ENCODE measurements around the gene AK4. TPM values are rescaled to one million over a fixed set of nuclear protein-coding genes. Genes with fewer than 3 reads are reported as not detected.

AK4 gene
- total and polyA plus RNA-seq, 2 of the 8 experiments (the other 6 are each of a cell fraction or from before 2014, with no cell fraction given), result 64.5 to 175 TPM

DNA sequence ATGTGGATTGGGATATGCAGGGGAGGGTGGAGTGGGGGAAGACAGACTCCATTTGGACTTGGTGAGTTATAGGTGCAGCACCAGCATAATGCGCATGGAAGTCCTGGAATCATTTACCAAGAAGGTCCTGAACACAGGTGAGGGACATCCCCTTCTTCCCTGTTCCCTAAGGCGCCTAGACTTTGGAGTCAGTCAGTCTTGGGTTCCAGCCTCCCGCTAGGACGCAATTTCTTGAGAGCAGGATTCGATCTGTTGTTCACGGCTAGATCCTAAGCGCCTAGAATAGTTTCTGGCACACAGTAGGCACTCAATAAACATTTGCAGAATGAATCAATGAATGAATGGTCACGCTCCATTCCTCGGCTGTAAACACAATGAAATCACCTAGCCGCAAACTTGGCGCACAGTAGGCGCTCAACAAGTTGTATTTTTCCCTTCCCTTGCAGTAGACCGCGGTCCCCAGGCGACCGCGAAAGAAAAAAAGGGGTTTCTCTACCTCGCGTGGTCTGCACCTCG is 1.0 kb upstream of the AK4 start:
- no peak for DNase-seq (ENCODE audit: low read depth in 1 of 2, low spot score in 2 of 2)
- Histone ChIP-seq H2AK5ac (ENCODE audit: low read depth, low read length) (no peak overlapping the region), H2AFZ (ENCODE audit: low read length) (peak overlapping the region; percentile 66), H3K9ac (replicated peaks in 1 of 4; ENCODE audit: extremely low read depth in 1 of 4, low read depth in 3 of 4, low read length in 3 of 4) (peak overlapping the region; percentile 21 to 50 (median 42)), H4K20me1 (replicated peaks in 1 of 2; ENCODE audit: control insufficient read depth in 1 of 2, insufficient read depth in 2 of 2, low read length in 2 of 2) (no peaks in the 10 kb centered on the region), H4K5ac (ENCODE audit: insufficient read length, low read depth, low read length) (peak overlapping the region; percentile 79), H2BK120ac (replicated peaks; ENCODE audit: low read depth, low read length) (no peak overlapping the region), H2BK20ac (ENCODE audit: low read length) (peak overlapping the region; percentile 66; the same call in 1 of the 2 replicates), H2BK15ac (ENCODE audit: low read length) (peak overlapping the region; percentile 54; the same call in 1 of the 2 replicates), H3K4me3 (ENCODE audit: extremely low read depth in 1 of 4, insufficient read depth in 2 of 4, low read depth in 3 of 4, low read length in 4 of 4) (peak overlapping the region; percentile 43 to 77 (median 59)), H3K4ac (replicated peaks; ENCODE audit: insufficient read length, low read depth, low read length) (no peak overlapping the region), H3K27me3 (replicated peaks in 1 of 4; ENCODE audit: control insufficient read depth in 3 of 4, extremely low read depth in 1 of 4, insufficient read depth in 3 of 4, low read length in 3 of 4) (peaks cover 2 to 22% (median 14%) of the 10 kb centered on the region in 4 experiments; a peak in 6 of 7 replicates), H2BK12ac (ENCODE audit: low read depth, low read length) (peak overlapping the region; percentile 83; the same call in 1 of the 2 replicates), H4K91ac (replicated peaks; ENCODE audit: insufficient read length, low read length) (peak overlapping the region; percentile 92), H3K23ac (ENCODE audit: insufficient read length) (no peak overlapping the region), H3K27ac (ENCODE audit: low read depth, low read length) (no peak overlapping the region), H3K9me3 (ENCODE audit: insufficient read depth in 2 of 2, low read depth in 1 of 2, low read length in 1 of 2) (no peaks in the 10 kb centered on the region), H3K4me2 (ENCODE audit: insufficient read depth in 1 of 2, low read depth in 2 of 2, low read length in 2 of 2) (peak overlapping the region; percentile 65 to 96), H4K8ac (ENCODE audit: extremely low read depth, insufficient read depth, low read length) (peak overlapping the region; percentile 92), H3K14ac (ENCODE audit: insufficient read length) (no peak overlapping the region), H3K18ac (ENCODE audit: extremely low read depth, low read length) (peak overlapping the region; percentile 88; the same call in 1 of the 2 replicates), H3K79me2 (ENCODE audit: control insufficient read depth in 1 of 2, insufficient read depth in 2 of 2, low read length in 2 of 2) (peaks cover 0 to 8% of the 10 kb centered on the region in 2 experiments; a peak in 2 of 4 replicates), H3K23me2 (ENCODE audit: low read depth, low read length) (peaks cover 18% of the 10 kb centered on the region), H3K36me3 (ENCODE audit: control insufficient read depth in 2 of 4, insufficient read depth in 4 of 4, low read length in 3 of 4) (no peaks in the 10 kb centered on the region), H3K4me1 (replicated peaks in 1 of 4; ENCODE audit: control insufficient read depth in 3 of 4, insufficient read depth in 4 of 4, low read length in 3 of 4) (peaks cover 9 to 12% (median 10%) of the 10 kb centered on the region in 4 experiments), H3K56ac (replicated peaks; ENCODE audit: insufficient read length, low read depth, low read length) (peak overlapping the region; percentile 67), H3K79me1 (ENCODE audit: low read depth, low read length) (no peaks in the 10 kb centered on the region; the same call in 1 of the 2 replicates), H2BK5ac (ENCODE audit: low read depth, low read length) (no peak overlapping the region; the same call in 1 of the 2 replicates)
- 11% methylated on average over 17 of the region's 20 CpGs; no CpG with 5 or more reads in 1 of the 2 experiments for WGBS, 2 experiments (ENCODE audit: extremely low coverage in 1 of 2, insufficient coverage in 1 of 2, insufficient read length in 1 of 2, insufficient replicate concordance in 2 of 2, low coverage in 1 of 2, low lambda C conversion rate in 2 of 2, missing lambda C conversion rate in 1 of 2)
- ChIA-PET CTCF (ENCODE audit: partially characterized antibody) (no interaction called here), POLR2A (ENCODE audit: partially characterized antibody) (interaction anchor here (1.6 to 5.2 kb wide), 2 partner anchors 20 to 39 kb away, joined by 4 to 48 read pairs; no protein-coding TSS in a partner anchor)
- no peak for FAIRE-seq
- TF ChIP-seq SUZ12 (IDR thresholded peaks at IDR 0.05; ENCODE audit: low read length) (no peak), HDAC6 (IDR thresholded peaks at IDR 0.05; ENCODE audit: low read depth, low read length) (no peak)

All from H1 (cell line).